Smooth muscle cell (in vitro differentiated cells): ENCODE results near the gene MROH9. TPM values are rescaled to one million over a fixed set of nuclear protein-coding genes. Genes with fewer than 3 reads are reported as not detected.

ENCODE experiments used
- DNase-seq: peaks from one replicate; lab custom pipeline; 2025; ENCODE audit not compliant: unreplicated experiment; lab: John Stamatoyannopoulos, UW
- H2AFZ ChIP-seq: fragments of 200-600 bp; sonication (generic); 2 replicates; pipeline ENCODE4 v1.6.0; 2016; ENCODE audit warnings: antibody characterized with exemption, low read depth, mild to moderate bottlenecking
- H3F3A ChIP-seq: fragments of 200-600 bp; sonication (generic); 2 replicates; pipeline ENCODE4 v1.6.0; 2017; ENCODE audit warnings: antibody characterized with exemption, low read depth
- H3K27ac ChIP-seq: fragments of 200-600 bp; sonication (generic); 2 replicates; pipeline ENCODE4 v1.5.1; 2016; ENCODE audit warnings: low read depth, mild to moderate bottlenecking
- H3K27me3 ChIP-seq: fragments of 200-600 bp; sonication (generic); 2 replicates; pipeline ENCODE4 v1.6.1; 2016; ENCODE audit warnings: low read depth, mild to moderate bottlenecking
- H3K36me3 ChIP-seq: fragments of 200-600 bp; sonication (generic); 2 replicates; pipeline ENCODE4 v1.5.1; 2016; ENCODE audit warnings: low read depth
- H3K4me1 ChIP-seq: fragments of 200-600 bp; sonication (generic); 2 replicates; pipeline ENCODE4 v1.5.1; 2016; ENCODE audit warnings: low read depth
- H3K4me2 ChIP-seq: fragments of 200-600 bp; sonication (generic); 2 replicates; pipeline ENCODE4 v1.6.0; 2016; ENCODE audit warnings: mild to moderate bottlenecking
- H3K4me3 ChIP-seq: fragments of 200-600 bp; sonication (generic); 2 replicates; pipeline ENCODE4 v1.5.1; 2016; ENCODE audit warnings: mild to moderate bottlenecking
- H3K79me2 ChIP-seq: fragments of 200-600 bp; sonication (generic); 2 replicates; pipeline ENCODE4 v1.6.0; 2016; ENCODE audit warnings: low read depth, mild to moderate bottlenecking
- H3K9ac ChIP-seq: fragments of 200-600 bp; sonication (generic); 2 replicates; pipeline ENCODE4 v1.6.0; 2016; ENCODE audit warnings: low read depth
- H3K9me3 ChIP-seq: fragments of 200-600 bp; sonication (generic); replicated peaks from 2 replicates; pipeline ENCODE4 v1.5.1; 2016; ENCODE audit warnings: low read depth
- H4K20me1 ChIP-seq: fragments of 200-600 bp; sonication (generic); 2 replicates; pipeline ENCODE4 v1.6.0; 2016; ENCODE audit warnings: low read depth
- CTCF ChIP-seq: fragments of 200-600 bp; sonication (generic); IDR thresholded peaks from 2 replicates; pipeline ENCODE4 v1.5.1; 2017; ENCODE audit warnings: borderline replicate concordance, mild to moderate bottlenecking, antibody characterized with exemption; ENCODE audit not compliant: insufficient read depth, poor library complexity, severe bottlenecking
- WGBS: methylation state at CpG from one replicate; pipeline ENCODE4 v1.1.7; 2016; ENCODE audit warnings: low lambda C conversion rate; 5-methylcytosine and 5-hydroxymethylcytosine counted together
- polyA plus RNA-seq: library from polyadenylated mRNA; unstranded; fragments of >200 nt; fragmentation: Nextera tagmentation; extraction: Ambion mirVana; gene quantifications from 2 replicates; pipeline ENCODE4 v1.2.1, GENCODE V29; 2016
- total RNA-seq: library from RNA; depleted of rRNA; stranded (reverse); fragments of >200 nt; gene quantifications from 2 replicates; pipeline ENCODE4 v1.2.3, GENCODE V29; 2014

Gene MROH9
- total and polyA plus RNA-seq, 2 experiments from 2014 or later = not detected

GRCh38 chr1:171038284-171038683, 103.0 kb downstream of the MROH9 start:
- Histone ChIP-seq H4K20me1 (no peaks in the 10 kb centered on the region), H3K79me2 (no peaks in the 10 kb centered on the region), H3K27ac (no peak overlapping the region), H3F3A (no peaks in the 10 kb centered on the region), H3K4me3 (no peak overlapping the region), H2AFZ (no peak overlapping the region), H3K9me3 (no peaks in the 10 kb centered on the region), H3K36me3 (no peaks in the 10 kb centered on the region), H3K4me2 (no peak overlapping the region), H3K27me3 (no peaks in the 10 kb centered on the region), H3K9ac (no peak overlapping the region), H3K4me1 (no peaks in the 10 kb centered on the region)
- no peak for TF ChIP-seq CTCF
- no peak for DNase-seq

- no peak overlapping the region for H3K9ac ChIP-seq
- H3K36me3 ChIP-seq = peaks cover 3% of the 10 kb centered on the region
- 87% methylated on average over 2 of the region's 2 CpGs for WGBS
- DNase-seq = no peak
- H4K20me1 ChIP-seq = no peaks in the 10 kb centered on the region
- H3K27me3 ChIP-seq = no peaks in the 10 kb centered on the region
- H3K79me2 ChIP-seq = no peaks in the 10 kb centered on the region
- H2AFZ ChIP-seq = no peak overlapping the region
- H3K27ac ChIP-seq = no peak overlapping the region
- no peak for TF ChIP-seq CTCF
- no peaks in the 10 kb centered on the region for H3K4me1 ChIP-seq
- no peak overlapping the region for H3K4me2 ChIP-seq
- H3F3A ChIP-seq = no peaks in the 10 kb centered on the region
- no peaks in the 10 kb centered on the region for H3K9me3 ChIP-seq
- no peak overlapping the region for H3K4me3 ChIP-seq
Measured at GRCh38 chr1:171048014-171048413, 112.7 kb downstream of the MROH9 start.

GRCh38 chr1:171052977-171053376, 117.6 kb downstream of the MROH9 start:
- Histone ChIP-seq H3K79me2 (no peaks in the 10 kb centered on the region), H2AFZ (no peak overlapping the region), H3K4me1 (no peaks in the 10 kb centered on the region), H3K4me3 (no peak overlapping the region), H3K27me3 (no peaks in the 10 kb centered on the region), H3K4me2 (no peak overlapping the region), H3K9ac (no peak overlapping the region), H3K36me3 (no peaks in the 10 kb centered on the region), H4K20me1 (no peaks in the 10 kb centered on the region), H3K27ac (no peak overlapping the region), H3F3A (no peaks in the 10 kb centered on the region), H3K9me3 (no peaks in the 10 kb centered on the region)
- no peak for DNase-seq
- no peak for TF ChIP-seq CTCF
- 88% methylated on average over 2 of the region's 2 CpGs for WGBS

GRCh38 chr1:171055966-171056643, 120.8 kb downstream of the MROH9 start:
- Histone ChIP-seq H3K27ac (no peak overlapping the region), H3K4me1 (no peaks in the 10 kb centered on the region), H3K9me3 (no peaks in the 10 kb centered on the region), H3K4me2 (no peak overlapping the region), H3K4me3 (no peak overlapping the region), H3F3A (no peaks in the 10 kb centered on the region), H3K9ac (no peak overlapping the region), H3K27me3 (no peaks in the 10 kb centered on the region), H3K36me3 (no peaks in the 10 kb centered on the region), H2AFZ (no peak overlapping the region), H3K79me2 (no peaks in the 10 kb centered on the region), H4K20me1 (no peaks in the 10 kb centered on the region)
- DNase-seq = no peak
- no peak for TF ChIP-seq CTCF
- 100% methylated on average over 3 of the region's 3 CpGs for WGBS
